HG03342 (cell line): Measurements from ENCODE around the gene EIF4G3.
"Not testable (repeated sequence)": the region's sequence is repeated elsewhere in the genome, so short reads cannot be mapped to it uniquely, and the experiment has no call there.

Experiments used
- ATAC-seq: cut with Tn5 transposase; IDR thresholded peaks from one replicate; pipeline ENCODE4 v1.9.1; 2021; ENCODE audit warnings: mild to moderate bottlenecking, moderate library complexity; ENCODE audit not compliant: unreplicated experiment

Gene EIF4G3

DNA sequence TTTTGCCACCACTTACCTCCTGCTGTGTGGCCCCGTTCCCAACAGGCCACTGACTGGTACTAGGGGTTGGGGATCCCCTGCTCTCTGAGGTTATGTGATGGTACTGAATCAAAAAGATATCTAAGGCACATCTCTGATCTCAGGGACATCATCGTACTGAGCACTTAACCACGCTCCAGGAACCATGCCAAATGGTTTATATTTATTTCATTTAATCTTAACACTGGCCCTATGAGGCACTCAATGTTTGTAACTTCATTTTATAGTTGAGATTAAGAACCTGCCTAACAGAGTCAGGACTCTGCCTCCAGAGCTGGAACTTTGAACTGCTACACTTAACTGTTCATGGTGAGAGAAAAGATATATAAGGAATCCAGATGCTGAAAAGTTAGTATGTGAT, 291.6 kb downstream of the EIF4G3 start:
- ATAC-seq, result no peak

DNA sequence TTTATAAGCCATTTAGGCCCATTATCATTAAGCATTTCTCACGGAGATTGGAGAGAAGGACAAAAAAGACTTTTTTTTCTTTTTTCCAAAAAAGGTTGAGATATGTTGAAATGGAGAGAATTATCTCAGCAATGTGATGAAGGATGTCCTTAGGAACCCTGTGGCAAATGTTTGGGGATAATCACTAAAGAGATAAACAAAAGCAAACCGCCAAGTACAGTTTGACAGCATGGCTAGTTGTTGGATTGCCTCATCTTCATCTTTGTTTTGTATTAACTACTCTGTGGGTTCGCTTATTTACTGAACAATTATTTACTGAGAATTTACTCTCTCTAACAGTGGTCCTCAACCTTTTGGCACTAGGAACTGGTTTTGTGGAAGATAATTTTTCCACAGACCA, 292.2 kb downstream of the EIF4G3 start:
- no peak for ATAC-seq

DNA sequence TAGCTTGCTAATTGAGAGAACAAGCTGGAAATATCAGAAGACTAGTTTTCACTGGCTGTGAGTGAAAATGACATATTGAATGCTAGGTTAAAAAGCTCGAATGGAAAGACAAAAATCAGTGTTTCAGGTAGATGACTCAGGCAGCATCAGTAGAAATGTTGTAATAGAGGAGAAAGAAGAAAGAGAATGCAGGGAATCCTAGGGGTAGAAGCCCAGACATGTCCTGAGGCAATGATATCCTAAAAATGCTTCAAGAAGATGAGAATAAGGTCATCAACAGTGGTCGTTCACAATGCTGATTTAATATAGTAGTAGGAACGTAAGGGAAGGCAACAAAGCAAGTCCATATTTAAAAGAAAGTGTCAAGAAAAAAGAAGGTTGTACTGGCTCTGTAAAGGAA, 292.9 kb downstream of the EIF4G3 start:
- ATAC-seq, result no peak

DNA sequence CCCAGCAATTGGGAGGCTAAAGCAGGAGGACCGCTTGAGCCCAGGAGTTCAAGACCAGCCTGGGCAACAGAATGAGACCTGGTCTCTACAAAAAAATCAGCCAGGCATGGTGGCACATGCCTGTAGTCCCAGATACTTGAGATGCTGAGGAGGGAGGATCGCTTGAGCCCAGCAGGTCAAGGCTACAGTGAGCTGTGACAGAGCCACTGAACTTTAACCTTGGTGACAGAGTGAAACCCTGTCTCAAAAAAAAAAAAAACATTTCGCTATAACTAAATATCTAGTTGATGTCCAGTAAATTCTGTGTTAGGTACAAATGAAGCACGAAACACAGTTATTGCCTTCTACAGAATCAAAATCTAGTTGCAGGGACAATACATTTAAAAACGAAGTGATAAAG, 293.9 kb downstream of the EIF4G3 start:
- ATAC-seq, result no peak

DNA sequence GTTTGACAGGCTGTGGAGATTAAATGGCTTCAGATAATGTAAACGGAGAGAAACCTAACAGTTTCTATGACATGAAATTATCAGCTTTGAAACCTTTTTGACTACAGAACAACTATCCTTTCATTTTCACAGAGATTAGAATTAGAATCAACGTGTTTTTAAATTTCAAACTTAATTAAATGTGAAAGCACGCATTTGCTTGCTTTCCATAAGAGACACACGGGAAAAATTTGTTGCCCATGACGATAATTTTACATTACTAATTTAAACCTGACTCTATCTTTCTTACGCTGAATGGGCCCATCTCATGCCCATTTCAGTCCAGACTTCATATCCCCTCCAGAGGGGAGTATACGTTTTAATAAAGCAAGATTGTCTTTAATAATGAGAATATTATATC, 297.9 kb downstream of the EIF4G3 start:
- ATAC-seq, result no peak

DNA sequence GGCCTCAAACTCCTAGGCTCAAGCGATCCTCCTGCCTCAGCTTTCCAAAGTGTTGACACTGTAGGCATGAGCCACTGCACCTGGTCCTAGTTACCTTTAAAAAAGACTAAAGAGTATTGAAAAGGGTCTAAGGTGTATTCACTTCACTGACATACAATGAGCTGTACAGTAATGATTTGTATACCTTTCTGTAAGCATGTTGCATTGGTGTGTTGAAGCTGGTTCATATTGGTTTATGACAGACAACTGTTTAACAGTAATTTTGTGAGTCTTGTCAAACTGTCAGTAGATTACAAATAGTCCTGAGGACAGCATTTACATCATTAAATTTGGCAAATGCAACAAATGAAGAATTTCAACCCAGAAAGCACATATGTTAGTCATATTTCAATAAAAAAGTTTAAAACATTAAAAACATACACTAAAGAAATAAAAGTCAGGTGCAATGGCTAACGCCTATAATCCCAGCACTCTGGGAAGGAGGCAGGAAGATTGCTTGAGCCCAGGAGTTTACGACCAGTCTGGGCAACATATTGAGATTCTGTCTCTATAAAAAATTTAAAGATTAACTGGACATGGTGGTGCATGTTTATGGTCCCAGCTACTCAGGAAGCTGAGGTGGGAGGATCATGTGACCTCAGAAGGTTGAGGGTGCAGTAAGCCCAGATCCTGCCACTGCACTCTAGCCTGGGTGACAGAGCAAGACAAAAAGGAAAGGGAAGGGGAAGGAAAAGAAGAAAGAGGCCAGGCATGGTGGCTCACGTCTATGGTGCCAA, 301.3 kb downstream of the EIF4G3 start:
- no peak for ATAC-seq

DNA sequence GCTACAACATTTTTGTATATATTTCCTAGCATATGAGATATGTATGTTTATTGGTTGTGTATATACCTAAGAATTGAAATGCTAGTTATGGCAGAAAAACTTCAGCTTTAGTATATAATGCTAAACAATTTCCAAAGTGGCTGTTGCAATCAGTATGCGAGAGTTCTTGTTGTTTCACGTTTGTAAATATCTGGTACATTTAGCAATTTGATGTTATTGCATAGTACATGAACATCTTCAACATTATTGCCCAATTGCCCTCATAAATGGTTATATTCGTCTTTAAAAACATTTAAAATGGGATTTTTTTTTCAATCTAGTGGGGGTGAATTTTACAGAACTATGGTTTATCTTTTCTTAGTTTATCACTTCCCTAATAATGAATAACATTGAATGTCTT, 303.4 kb downstream of the EIF4G3 start:
- no peak for ATAC-seq

DNA sequence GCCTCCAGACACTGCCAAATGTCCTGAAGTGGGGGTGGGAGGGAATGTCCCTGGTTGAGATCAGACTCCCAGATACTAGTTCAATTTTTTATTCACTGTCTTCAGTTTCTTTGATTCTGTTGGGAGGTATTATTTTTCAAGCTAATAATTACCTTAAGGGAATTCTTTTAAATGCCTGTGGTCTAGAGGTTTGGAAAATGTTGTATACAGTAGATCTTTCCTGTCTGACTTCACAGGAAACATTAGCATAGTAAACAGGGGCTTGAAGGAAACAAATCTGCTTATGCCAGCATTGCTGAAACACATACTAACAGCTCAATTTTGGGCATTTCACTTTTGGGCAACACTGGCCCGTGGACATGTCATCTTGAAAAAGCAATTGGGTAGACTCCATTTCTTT, 305.3 kb downstream of the EIF4G3 start:
- no peak for ATAC-seq

DNA sequence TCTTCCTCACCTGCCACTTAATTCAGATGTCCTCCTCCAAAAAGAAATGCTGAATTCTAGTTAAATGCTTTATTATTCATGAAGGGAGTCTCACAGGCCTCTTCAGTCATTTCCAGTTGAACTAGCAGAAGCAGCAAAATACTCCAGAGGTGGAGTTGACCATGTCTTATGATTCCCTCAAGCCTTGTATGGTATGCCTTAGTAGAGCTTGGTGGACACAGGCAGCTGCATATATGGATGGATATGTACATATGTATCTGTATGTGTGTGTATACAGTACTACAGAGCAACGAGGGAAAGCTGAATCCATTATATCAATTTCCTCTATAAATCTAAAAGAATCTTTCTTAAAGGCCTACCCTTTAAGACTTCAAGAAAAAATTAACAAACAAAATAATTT, 306.0 kb downstream of the EIF4G3 start:
- no peak for ATAC-seq

DNA sequence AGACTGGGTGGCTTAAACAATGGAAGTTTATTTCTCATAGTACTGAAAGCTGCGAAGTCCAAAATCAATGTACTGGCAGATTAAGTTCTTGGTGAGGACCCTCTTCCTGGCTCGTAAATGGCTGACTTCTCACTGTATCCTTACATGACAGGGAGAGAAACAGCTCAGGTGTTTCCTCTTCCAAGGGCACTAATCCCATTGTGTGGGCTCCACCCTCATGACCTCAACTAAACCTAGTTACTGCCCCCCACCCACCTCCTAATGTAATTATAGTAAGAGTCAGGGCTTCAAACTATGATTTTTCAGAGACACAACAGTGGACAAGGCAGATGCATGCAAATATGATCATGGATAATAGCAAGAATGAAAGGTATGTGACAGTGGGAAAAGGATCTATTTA, 308.4 kb downstream of the EIF4G3 start:
- no peak for ATAC-seq

DNA sequence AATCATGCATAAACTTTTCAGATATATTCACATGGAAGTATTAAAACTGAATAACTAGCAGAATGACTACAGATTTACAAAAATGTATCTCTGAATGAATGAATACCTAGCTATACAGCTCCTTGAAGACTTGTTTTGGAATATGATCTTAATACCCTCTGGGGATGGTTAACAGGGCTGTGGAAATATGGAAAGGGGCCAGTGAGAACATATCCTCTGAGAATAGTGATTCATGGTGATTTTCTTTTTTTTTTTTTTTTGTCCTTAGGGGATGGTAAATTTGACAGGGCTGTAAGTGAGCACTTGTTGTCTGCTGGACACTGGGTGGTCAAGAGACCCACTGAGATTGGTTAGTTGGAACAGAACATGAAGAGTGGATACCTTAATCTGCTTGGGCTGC, 308.9 kb downstream of the EIF4G3 start:
- ATAC-seq, result no peak

DNA sequence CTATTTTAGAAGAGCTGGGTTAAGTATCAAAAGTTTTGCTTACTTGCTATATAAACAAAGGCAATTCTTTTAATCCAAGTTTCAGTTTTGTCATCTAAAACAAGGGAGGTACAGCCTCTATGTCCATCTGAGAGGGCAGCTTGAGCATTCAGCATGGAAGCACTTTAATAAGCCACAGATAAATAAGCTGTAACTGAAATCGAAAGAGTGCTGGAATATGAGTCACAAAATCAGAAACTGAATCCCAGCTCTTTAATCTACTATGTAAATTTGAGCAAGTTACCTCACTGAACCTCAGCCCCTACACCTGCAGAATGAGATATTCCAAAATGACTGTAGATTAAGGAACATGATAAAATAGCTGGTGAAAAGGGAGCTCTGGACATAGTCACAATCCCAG, 309.6 kb downstream of the EIF4G3 start:
- ATAC-seq, result no peak

DNA sequence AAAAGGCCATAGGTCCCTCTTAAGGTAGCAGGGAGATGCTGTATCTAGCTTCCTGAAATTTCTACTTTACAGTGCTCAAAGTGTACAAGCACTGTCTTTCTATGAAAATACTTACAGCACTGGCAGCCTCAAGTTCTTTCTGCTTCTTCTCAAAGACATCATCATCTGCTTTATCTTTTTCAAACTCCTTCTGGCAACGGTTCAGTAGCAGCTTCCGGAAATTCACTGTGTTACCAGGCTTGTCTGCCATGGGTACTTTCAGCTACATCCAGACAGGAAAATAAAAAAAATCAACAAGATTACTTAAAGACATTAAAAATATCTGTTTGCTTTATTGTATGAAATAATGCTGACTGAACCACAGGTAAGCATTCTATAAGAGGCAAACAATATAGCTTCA, 311.7 kb downstream of the EIF4G3 start:
- no peak for ATAC-seq

DNA sequence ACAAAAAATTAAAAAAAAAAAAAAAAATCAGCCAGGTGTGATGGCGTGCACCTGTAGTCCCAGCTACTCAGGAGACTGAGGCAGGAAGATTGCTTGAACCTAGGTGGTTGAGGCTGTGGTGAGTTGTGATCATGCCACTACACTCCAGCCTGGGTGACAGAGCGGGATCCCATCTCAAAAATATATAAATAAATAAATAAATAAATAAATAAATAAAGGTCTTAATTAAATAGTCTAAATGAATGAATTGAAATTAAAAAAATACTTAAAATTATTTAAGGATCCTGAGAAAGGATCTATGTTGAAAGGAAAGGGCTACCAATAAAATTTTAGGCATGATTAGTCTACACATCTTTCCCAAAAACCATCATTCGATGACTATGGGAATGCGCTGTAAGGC, 322.2 kb downstream of the EIF4G3 start:
- no peak for ATAC-seq

DNA sequence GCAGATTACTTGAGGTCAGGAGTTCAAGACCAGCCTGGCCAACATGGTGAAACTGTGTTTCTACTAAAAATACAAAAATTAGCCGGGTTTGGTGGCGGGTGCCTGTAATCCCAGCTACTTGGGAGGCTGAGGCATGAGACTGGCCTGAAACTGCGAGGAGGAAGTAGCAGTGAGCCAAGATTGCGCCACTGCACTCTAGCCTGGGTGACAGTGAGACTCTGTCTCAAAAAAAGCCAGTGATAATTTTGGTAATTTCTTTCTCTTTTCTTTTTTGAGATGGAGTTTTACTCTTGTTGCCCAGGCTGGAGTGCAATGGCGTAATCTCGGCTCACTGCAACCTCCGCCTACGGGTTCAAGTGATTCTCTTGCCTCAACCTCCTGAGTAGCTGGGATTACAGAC, 324.9 kb downstream of the EIF4G3 start:
- not testable (repeated sequence) for ATAC-seq

DNA sequence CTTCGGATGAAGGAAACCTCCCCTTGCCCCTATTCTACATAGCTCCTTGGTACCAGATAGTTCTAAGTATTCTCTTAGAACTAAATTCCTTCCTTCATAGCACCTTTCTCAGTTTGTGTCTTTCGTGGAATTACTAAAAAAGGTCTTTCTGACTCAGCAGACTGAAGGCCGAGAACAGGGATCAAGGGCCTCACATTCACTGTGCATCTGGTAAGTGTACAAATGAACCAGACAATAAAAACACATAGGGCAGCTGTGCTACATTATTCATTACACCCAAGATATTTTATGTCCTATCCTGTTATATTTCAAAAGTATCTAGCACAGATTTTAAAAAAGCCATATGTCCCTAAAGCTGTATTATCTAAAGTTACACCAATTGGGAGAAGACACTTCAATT, 326.7 kb downstream of the EIF4G3 start:
- ATAC-seq, result no peak

DNA sequence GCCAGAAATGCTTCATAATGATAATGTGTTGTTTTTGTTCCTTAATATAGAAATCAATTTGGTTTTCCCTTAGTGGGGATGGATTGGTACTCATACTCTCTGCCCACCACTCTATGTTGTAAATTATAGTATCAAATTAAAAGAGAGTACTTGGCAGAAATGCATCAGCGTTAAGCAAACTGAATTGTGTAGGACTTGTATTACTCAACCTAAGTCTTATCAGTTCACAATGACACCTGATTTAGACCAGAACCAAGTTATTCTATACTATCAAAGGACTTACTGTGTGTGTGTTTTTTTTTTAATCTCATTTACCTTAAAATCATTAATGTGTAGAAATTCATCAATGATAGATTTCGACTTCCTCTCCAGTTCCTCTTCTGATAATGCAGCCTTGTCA, 327.6 kb downstream of the EIF4G3 start:
- no peak for ATAC-seq

DNA sequence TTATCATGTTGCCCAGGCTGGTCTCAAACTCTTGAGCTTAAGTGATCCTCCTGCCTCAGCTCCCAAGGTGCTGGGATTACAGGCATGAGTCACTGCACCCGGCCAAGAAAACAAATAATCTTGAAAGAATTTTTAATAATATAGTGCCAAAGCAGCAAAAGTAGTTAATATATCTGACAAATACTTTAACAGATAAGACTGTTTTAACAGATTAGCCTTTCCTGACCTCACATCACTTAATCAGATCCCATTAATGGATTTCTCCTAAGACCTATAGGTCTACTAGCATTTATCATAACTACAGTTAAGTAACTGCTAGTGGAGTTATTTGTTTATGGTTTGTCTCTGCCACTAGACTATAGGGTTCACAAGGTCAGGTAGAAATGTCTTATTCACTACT, 328.5 kb downstream of the EIF4G3 start:
- ATAC-seq, result no peak

DNA sequence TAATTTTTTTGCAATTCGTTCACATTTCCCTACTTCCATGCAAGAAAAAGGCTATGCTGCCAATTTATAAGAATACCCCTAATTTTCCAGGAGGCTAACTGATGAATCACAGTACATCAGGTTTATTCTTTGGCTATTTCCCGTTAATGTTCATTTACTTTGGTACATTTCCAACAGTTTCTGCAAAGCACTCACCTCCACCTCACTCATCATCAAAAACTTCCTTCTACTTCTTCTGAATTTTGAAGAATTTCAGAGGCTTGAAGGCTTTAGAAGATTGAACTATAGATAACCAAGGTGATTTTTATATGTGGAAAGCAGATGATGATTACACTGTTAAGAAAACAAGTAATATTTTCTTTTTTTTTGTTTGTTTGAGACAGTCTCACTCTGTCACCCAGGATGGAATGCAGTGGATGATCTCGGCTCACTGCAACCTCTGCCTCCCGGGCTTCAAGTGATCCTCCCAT, 329.1 kb downstream of the EIF4G3 start:
- no peak for ATAC-seq

DNA sequence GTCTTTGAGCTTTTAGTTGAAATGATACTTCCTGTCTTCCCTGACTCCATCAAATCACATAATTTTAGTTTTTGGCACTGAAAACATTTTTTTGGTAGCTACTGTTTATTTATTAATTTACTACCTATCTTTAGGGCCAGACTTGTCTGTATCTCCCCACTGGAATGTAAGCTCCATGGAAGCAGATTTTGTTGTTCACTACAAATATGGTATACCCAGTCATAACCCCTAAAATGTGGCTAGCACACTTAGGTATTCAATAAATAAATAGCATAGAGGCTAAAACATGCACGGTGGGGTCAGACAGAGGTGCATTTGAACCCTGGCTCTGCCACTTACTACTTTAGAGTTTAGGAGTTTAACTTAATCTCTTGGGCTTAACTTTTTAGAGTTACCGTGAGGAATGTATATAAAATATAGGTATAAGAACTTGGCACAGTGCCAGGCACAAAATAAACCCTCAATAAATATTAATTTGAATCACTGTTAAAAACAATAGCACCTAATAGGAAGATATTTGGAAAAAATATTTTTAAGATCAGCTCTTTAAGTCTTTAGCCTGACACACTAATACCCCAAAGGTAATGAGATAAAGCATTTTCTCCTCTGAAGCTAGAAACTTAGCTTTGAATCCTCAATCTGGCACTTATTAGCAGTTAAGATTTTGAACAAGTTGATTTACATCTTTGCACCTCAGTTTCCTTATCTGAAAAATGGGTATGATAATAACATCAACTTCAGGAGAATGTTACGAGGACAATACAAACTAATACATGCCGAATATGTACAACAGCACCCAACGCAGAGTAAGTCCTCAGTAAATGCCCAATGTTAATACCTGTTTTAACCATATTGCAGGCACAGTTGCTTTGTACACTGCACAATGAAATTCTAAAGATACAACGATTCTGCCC, 330.0 kb downstream of the EIF4G3 start:
- no peak for ATAC-seq

DNA sequence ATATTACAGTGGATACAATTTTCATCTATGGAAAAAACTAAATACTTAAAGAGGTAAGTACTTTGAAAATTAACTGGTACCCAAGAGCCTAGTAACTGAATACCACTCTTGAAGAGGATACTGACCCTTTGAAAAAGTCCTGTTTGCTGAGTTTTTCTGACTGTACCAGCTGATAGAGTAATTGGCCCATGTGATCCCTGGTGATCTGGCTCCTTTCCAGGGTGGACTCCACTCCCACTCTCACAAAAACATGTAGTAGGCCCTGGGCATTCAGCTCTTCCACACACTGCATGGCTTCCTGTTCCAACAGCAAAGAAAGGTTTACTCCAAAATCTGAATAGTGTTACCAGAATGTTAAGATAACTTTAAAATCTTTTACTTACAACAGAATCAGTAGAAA, 336.0 kb downstream of the EIF4G3 start:
- no peak for ATAC-seq

DNA sequence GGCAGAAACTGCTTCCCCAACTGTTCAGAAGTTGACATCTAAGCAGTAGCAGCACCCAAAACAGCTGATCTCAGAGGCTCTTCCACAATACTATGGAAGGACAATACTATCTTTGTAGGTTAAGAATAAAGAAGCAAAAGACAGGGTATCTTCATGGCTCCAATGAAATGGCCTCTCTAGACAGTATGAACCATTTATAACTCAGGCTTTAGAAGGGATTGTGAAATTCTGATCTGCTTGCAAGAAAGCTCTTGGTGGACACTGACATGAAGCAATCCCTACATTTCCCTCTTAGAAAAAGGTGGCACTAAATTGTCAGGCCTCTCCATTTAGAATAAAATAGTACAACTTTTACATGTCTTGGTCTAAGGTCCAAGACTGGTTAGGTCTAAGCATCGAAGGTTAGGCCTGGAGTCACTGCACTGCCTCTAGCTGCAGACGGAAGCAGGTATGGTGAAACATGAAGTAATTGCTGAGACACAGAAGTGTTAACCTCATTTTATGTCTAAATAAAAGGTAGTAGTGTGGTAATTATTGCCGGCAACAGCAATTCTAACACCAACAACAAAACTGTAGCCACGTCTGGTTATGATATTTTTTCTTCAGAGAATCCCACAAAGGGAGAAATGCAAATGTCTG, 339.0 kb downstream of the EIF4G3 start:
- no peak for ATAC-seq
